Left colon (tissue), 2 donors: Measurements from ENCODE around the gene SRRM1. TPM values are rescaled to one million over a fixed set of nuclear protein-coding genes. Genes with fewer than 3 reads are reported as not detected.
"Not testable (repeated sequence)": the region's sequence is repeated elsewhere in the genome, so short reads cannot be mapped to it uniquely, and the experiment has no call there.

Experiments
- ATAC-seq: fragments of 200-7000 bp; cut with Tn5 transposase; one replicate; pipeline ENCODE4 v1.9.1; 2020; ENCODE audit warnings: mild to moderate bottlenecking, moderate library complexity
- DNase-seq, 2 donors: peaks; one replicate each; pipeline ENCODE4 v3.0.0-alpha.2; 2020
- intact Hi-C, 2 donors: fragments of 100-400 bp; cut with DNase I in 1 of 2; cut with micrococcal nuclease in 1 of 2; formaldehyde crosslinking; loops; one replicate each; pipeline versions ENCODE4 v1.11.2 to v1.14.0; 2022; cut with DNase I, micrococcal nuclease
- total RNA-seq, 2 donors: library from RNA; stranded (reverse); fragmentation: NEBNext Ultra II Directional; extraction: Animal tissue kit (Norgen Biotek cat#: 25700); gene quantifications; one replicate each; pipeline ENCODE4 v1.2.1, GENCODE V29; 2021
- donor health status: DM: no; HTN: no; CAD: no.
- donor health status: DM: yes; HTN: yes; CAD: no.

SRRM1 gene
- total RNA-seq, 2 donors from 2014 or later, result 106 to 115 TPM

GRCh38 chr1:24688033-24688432 lies 44.9 kb downstream of the SRRM1 start:
- ATAC-seq, result peak; percentile 5
- no peak for DNase-seq
- intact Hi-C loops, result loop anchor here in 1 of 2 donors (2.0 kb wide), 1 partner anchor 149 kb away; no protein-coding TSS in a partner anchor

- peak; percentile 98 for ATAC-seq
- DNase-seq, result peak; percentile 65 to 76
- intact Hi-C loops, result loop anchor here in 1 of 2 donors (2.0 kb wide), 1 partner anchor 148 kb away; no protein-coding TSS in a partner anchor
These were observed 45.6 kb downstream of the SRRM1 start for GRCh38 chr1:24688621-24689195.

GRCh38 chr1:24691051-24691450 lies 47.9 kb downstream of the SRRM1 start:
- intact Hi-C loops, result loop anchor here in 1 of 2 donors (10.0 kb wide), 1 partner anchor 154 kb away; no protein-coding TSS in a partner anchor
- ATAC-seq, result no peak
- DNase-seq, result no peak

GRCh38 chr1:24692351-24692980 lies 49.4 kb downstream of the SRRM1 start:
- no peak for DNase-seq
- no peak for ATAC-seq
- intact Hi-C loops, result loop anchor here in 1 of 2 donors (10.0 kb wide), 1 partner anchor 152 kb away; no protein-coding TSS in a partner anchor

GRCh38 chr1:24693827-24694379 lies 50.8 kb downstream of the SRRM1 start:
- DNase-seq, result no peak
- intact Hi-C loops, result loop anchor here in 1 of 2 donors (10.0 kb wide), 1 partner anchor 151 kb away; no protein-coding TSS in a partner anchor
- no peak for ATAC-seq

GRCh38 chr1:24694380-24694843 lies 51.3 kb downstream of the SRRM1 start:
- ATAC-seq (peak; percentile 77), DNase-seq (no peak)
- intact Hi-C loops, result loop anchor here in 1 of 2 donors (10.0 kb wide), 1 partner anchor 150 kb away; no protein-coding TSS in a partner anchor

GRCh38 chr1:24695202-24695974 lies 52.3 kb downstream of the SRRM1 start:
- intact Hi-C loops, result loop anchor here in 1 of 2 donors (10.0 kb wide), 1 partner anchor 149 kb away; no protein-coding TSS in a partner anchor
- ATAC-seq, result no peak
- DNase-seq, result no peak

- intact Hi-C loops, result loop anchor here in 1 of 2 donors (10.0 kb wide), 1 partner anchor 149 kb away; no protein-coding TSS in a partner anchor
- peak; percentile 59 for ATAC-seq
These were observed 53.1 kb downstream of the SRRM1 start for GRCh38 chr1:24696041-24696755.

GRCh38 chr1:24696756-24697330 lies 53.7 kb downstream of the SRRM1 start:
- ATAC-seq (peak; percentile 34), DNase-seq (no peak)
- intact Hi-C loops, result loop anchor here in 1 of 2 donors (10.0 kb wide), 1 partner anchor 148 kb away; no protein-coding TSS in a partner anchor

More at GRCh38 chr1:24696041-24696755, 53.1 kb downstream of the SRRM1 start:
- DNase-seq, result no peak

GRCh38 chr1:24697453-24698001 lies 54.4 kb downstream of the SRRM1 start:
- ATAC-seq, DNase-seq: not testable (repeated sequence)
- intact Hi-C loops, result loop anchor here in 1 of 2 donors (10.0 kb wide), 1 partner anchor 147 kb away; no protein-coding TSS in a partner anchor

GRCh38 chr1:24698326-24698725 lies 55.2 kb downstream of the SRRM1 start:
- ATAC-seq, DNase-seq: not testable (repeated sequence)
- intact Hi-C loops, result loop anchor here in 1 of 2 donors (10.0 kb wide), 1 partner anchor 146 kb away; no protein-coding TSS in a partner anchor

GRCh38 chr1:24699628-24700027 lies 56.5 kb downstream of the SRRM1 start:
- intact Hi-C loops, result loop anchor here in 1 of 2 donors (10.0 kb wide), 1 partner anchor 145 kb away; no protein-coding TSS in a partner anchor
- no peak for ATAC-seq

GRCh38 chr1:24702511-24703293 lies 59.6 kb downstream of the SRRM1 start:
- ATAC-seq (no peak), DNase-seq (no peak)
- intact Hi-C loops, result no loop called here

More at GRCh38 chr1:24699628-24700027, 56.5 kb downstream of the SRRM1 start:
- DNase-seq, result no peak

- ATAC-seq (no peak), DNase-seq (no peak)
- intact Hi-C loops, result no loop called here
These were observed 61.5 kb downstream of the SRRM1 start for GRCh38 chr1:24704411-24705259.

GRCh38 chr1:24705260-24706073 lies 62.4 kb downstream of the SRRM1 start:
- intact Hi-C loops, result no loop called here
- peak; percentile 98 for ATAC-seq
- peak; percentile 87 to 88 for DNase-seq
